ENCODE data around the gene PTPN1.

GRCh38 chr20:50478162-50478990, 31.8 kb upstream of the PTPN1 start:
- TF ChIP-seq, protein P1, sequence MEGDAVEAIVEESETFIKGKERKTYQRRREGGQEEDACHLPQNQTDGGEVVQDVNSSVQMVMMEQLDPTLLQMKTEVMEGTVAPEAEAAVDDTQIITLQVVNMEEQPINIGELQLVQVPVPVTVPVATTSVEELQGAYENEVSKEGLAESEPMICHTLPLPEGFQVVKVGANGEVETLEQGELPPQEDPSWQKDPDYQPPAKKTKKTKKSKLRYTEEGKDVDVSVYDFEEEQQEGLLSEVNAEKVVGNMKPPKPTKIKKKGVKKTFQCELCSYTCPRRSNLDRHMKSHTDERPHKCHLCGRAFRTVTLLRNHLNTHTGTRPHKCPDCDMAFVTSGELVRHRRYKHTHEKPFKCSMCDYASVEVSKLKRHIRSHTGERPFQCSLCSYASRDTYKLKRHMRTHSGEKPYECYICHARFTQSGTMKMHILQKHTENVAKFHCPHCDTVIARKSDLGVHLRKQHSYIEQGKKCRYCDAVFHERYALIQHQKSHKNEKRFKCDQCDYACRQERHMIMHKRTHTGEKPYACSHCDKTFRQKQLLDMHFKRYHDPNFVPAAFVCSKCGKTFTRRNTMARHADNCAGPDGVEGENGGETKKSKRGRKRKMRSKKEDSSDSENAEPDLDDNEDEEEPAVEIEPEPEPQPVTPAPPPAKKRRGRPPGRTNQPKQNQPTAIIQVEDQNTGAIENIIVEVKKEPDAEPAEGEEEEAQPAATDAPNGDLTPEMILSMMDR (IDR thresholded peaks at IDR 0.05 in 4 of 5, conservative IDR thresholded peaks at IDR 0.05 in 1 of 5): peak; percentile 32 to 49 (median 45)
- TF ChIP-seq POLR2A (IDR thresholded peaks at IDR 0.05): no peak

Measured in gastrocnemius medialis (tissue), 4 donors.